ENCODE data around the gene ARHGEF39.

ARHGEF39 gene

DNA sequence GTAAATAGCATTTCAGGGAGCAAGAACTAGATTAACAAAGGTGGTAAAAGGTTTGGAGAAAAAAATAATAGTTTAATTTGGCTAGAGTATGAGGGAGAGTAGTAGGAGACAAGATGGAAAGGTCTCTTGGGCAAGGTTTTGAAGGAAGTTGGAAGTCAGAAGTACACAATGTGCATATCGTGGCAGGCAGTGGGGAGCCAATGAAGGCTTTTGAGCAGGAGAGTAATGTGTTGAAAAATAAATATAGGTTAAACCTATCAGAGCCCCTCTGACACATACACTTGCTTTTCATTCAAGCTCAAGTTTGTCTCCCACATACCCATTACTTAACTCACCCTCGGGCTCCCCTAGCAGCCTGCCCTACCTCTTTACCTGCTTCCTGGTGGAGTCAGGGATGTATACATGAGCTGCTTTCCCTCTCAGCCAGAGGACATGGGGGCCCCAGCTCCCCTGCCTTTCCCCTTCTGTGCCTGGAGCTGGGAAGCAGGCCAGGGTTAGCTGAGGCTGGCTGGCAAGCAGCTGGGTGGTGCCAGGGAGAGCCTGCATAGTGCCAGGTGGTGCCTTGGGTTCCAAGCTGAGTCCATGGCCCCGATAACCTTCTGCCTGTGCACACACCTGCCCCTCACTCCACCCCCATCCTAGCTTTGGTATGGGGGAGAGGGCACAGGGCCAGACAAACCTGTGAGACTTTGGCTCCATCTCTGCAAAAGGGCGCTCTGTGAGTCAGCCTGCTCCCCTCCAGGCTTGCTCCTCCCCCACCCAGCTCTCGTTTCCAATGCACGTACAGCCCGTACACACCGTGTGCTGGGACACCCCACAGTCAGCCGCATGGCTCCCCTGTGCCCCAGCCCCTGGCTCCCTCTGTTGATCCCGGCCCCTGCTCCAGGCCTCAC, 8.4 kb upstream of the ARHGEF39 start, which contains the start of gene CA9:
TSS of gene CA9 (plus strand) at position 797 of the 893 bp plus-strand sequence. CDS start at position 829, 32 bp downstream.
- DNase-seq = no peak

- no peak for DNase-seq
Measured at GRCh38 chr9:35669331-35670145, 4.5 kb upstream of the ARHGEF39 start.

- no peak for DNase-seq
Measured at GRCh38 chr9:35667939-35668338, 2.9 kb upstream of the ARHGEF39 start.

GRCh38 chr9:35666549-35666948, 1.6 kb upstream of the ARHGEF39 start:
- DNase-seq = no peak

- no peak for DNase-seq
Measured at GRCh38 chr9:35666045-35666444, 1.1 kb upstream of the ARHGEF39 start.

GRCh38 chr9:35665471-35665818, 450 bp upstream of the ARHGEF39 start:
- no peak for DNase-seq

- DNase-seq = no peak
Measured at GRCh38 chr9:35662437-35662836, 2.6 kb downstream of the ARHGEF39 start.

GRCh38 chr9:35661756-35662350, 3.1 kb downstream of the ARHGEF39 start:
- DNase-seq = no peak

GRCh38 chr9:35660966-35661415, 4.0 kb downstream of the ARHGEF39 start:
- no peak for DNase-seq

- DNase-seq = no peak
Measured at GRCh38 chr9:35659340-35659739, 5.7 kb downstream of the ARHGEF39 start.

- DNase-seq = no peak
Measured at GRCh38 chr9:35658968-35659220, 6.1 kb downstream of the ARHGEF39 start.

DNA sequence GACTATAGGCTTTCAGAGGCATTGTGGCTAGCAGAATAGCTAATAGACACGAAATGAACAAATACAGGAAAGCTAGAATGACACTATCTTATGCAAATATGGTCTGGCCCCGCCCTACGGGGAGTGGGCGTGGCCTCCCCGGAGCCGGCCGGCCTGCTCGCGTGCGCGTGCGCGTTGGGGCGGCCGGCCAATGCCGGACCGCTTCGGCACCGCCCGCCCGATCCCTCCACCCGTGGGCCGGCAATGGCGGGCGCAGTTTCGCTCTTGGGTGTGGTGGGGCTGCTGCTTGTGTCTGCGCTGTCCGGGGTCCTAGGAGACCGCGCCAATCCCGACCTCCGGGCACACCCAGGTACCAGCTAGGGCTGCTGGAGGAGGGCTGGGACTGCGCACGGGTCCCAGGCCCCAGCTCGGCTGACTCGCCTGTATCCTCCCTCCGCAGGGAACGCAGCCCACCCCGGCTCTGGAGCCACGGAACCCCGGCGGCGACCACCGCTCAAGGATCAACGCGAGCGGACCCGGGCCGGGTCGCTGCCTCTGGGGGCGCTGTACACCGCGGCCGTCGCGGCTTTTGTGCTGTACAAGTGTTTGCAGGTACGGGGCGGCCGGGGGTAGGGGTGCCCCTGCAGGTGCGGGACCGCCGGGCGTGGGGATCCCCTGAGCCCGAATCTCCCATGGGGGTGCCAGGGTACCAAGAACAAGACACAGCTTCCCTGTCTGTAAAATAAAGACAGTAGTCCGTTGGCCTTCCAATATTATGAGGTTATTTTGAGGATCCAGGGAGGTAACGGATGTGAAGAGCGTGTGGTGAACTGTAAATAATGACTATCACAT, 6.6 kb downstream of the ARHGEF39 start, which contains the start of gene CCDC107:
TSS of gene CCDC107 (plus strand) at position 156 of the 831 bp plus-strand sequence. CDS start at position 244, 88 bp downstream.
- peak; percentile 93 for DNase-seq

- peak; percentile 96 for DNase-seq
Measured at GRCh38 chr9:35657546-35658136, 7.4 kb downstream of the ARHGEF39 start, which contains the start of gene RMRP. TSS of gene RMRP (minus strand) at chr9:35658019.

GRCh38 chr9:35656831-35657545, 8.0 kb downstream of the ARHGEF39 start:
- no peak for DNase-seq

DNA sequence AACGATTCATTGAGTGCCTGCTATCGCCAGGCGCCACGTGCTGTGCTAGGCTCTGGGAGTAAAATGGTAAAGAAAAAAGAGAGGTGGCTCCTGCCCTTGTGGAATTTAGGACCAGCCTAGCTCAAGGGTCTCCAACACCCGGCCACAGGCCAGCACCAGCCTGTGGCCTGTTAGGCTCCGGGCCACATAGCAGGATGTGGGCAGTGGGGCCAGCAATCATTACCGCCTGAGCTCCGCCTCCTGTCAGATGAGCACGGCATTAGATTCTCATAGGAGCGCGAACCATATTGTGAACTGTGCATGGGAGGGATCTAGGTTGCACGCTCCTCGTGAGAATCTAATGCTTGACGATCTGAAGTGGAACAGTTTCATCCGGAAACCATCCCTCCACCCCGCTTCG, 8.6 kb downstream of the ARHGEF39 start:
- DNase-seq = no peak

DNA sequence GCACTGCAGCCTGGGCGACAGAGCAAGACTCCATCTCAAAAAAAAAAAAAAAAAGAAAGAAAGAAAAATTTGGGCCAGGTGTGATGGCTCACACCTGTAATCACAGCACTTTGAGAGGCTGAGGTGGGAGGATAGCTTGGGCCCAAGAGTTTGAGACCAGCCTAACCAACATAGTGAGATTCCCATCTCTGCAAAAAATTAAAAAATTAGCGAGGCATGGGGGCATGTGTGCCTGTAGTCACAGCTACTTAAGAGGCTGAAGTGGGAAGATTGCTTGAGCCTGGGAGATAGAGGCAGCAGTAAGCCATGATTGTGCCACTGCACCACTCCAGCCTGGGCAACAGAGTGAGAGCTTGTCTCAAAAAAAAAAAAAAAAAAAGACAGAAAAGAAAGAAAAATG, 11.4 kb downstream of the ARHGEF39 start:
- no peak for DNase-seq

GRCh38 chr9:35652829-35653209, 12.2 kb downstream of the ARHGEF39 start:
- no peak for DNase-seq

DNA sequence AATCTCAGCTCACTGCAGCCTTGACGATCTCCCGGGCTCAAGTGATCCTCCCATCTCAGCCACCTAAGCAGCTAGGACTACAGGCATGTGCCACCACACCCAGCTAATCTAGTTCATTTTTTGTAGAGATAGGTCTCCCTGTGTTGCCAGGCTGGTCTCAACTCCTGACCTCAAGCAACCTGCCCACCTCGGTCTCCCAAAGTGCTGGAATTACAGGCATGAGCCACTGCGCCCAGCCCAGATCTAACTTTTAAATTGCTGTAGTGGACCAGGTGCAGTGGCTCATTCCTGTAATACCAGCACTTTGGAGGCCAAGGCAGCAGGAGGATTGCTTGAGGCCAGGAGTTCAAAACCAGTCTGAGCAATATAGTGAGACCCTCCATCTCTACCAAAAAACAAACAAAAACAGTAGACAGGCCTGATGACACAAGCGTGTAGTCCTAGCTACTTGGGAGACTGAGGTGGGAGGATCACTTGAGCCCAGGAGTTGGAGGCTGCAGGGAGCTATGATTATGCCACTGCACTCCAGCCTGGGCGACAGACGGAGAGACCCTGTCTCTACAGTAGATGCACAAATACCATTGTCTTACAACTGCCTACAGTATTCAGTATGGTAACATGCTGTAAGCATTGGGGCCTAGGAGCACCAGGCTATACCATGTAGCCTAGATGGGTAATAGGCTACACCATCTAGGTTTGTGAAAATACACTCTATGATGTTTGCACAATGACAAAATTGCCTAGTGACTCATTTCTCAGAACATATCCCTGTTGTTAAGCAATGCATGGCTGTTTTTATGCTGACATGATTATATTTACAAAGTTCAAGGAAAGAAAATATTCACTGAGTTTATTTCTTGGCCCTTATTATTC, 12.8 kb downstream of the ARHGEF39 start:
- DNase-seq = no peak

- peak; percentile 72 for DNase-seq
Measured at GRCh38 chr9:35650341-35651158, 14.4 kb downstream of the ARHGEF39 start, which contains the start of gene SIT1. TSS of gene SIT1 (minus strand) at chr9:35650931. CDS start at chr9:35650853, 78 bp downstream.

All from activated CD8-positive, alpha-beta memory T cell treated with anti-CD3 and anti-CD28 coated beads, Interleukin-2, amount 50 U/mL, for 48 hours (primary cell).